ENCODE measurements around the gene MROH7.

MROH7 gene

GRCh38 chr1:54745274-54745673, 103.7 kb downstream of the MROH7 start:
- H3K36me3 ChIP-seq = 0 out of 2 replicates have a peak, but pooled peaks cover 2% of the 10 kb centered on the region
- no peaks in the 10 kb centered on the region for H3K27me3 ChIP-seq
- H3K4me1 ChIP-seq = no peaks in the 10 kb centered on the region
- H3K4me3 ChIP-seq (ENCODE audit: low read depth, low read length) = no peak overlapping the region
- TF ChIP-seq CTCF (IDR thresholded peaks at IDR 0.05; ENCODE audit: low read depth, low read length) = no peak
- no peak for DNase-seq
- no peaks in the 10 kb centered on the region for H3K9me3 ChIP-seq

DNA sequence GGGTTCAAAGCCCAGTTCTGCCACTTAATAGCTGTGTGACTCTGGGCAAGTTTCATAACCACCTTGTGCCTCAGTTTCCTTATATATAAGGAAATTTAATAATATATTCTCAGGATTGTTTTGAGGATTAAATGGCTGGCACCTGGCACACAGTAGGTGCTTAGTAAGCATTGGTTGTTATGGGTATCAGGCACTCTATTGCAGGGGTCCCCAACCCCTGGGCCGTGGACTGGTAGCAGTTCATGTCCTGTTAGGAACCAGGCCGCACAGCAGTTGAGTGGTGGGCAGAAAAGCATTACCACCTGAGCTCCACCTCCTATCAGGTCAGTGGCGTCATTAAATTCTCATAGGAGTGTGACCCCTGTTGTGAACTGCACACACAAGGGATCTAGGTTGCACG, 104.3 kb downstream of the MROH7 start:
- Histone ChIP-seq H3K27me3 (no peaks in the 10 kb centered on the region), H3K4me3 (ENCODE audit: low read depth, low read length) (no peak overlapping the region), H3K4me1 (no peaks in the 10 kb centered on the region), H3K36me3 (0 out of 2 replicates have a peak, but pooled peaks cover 2% of the 10 kb centered on the region), H3K9me3 (no peaks in the 10 kb centered on the region)
- DNase-seq = no peak
- TF ChIP-seq CTCF (IDR thresholded peaks at IDR 0.05; ENCODE audit: low read depth, low read length) = no peak

- no peak overlapping the region for H3K4me3 ChIP-seq (ENCODE audit: low read depth, low read length)
- TF ChIP-seq CTCF (IDR thresholded peaks at IDR 0.05; ENCODE audit: low read depth, low read length) = no peak
- no peaks in the 10 kb centered on the region for H3K9me3 ChIP-seq
- no peaks in the 10 kb centered on the region for H3K36me3 ChIP-seq
- no peak for DNase-seq
- no peaks in the 10 kb centered on the region for H3K4me1 ChIP-seq
- no peaks in the 10 kb centered on the region for H3K27me3 ChIP-seq
Measured at GRCh38 chr1:54748094-54748835, 106.7 kb downstream of the MROH7 start.

DNA sequence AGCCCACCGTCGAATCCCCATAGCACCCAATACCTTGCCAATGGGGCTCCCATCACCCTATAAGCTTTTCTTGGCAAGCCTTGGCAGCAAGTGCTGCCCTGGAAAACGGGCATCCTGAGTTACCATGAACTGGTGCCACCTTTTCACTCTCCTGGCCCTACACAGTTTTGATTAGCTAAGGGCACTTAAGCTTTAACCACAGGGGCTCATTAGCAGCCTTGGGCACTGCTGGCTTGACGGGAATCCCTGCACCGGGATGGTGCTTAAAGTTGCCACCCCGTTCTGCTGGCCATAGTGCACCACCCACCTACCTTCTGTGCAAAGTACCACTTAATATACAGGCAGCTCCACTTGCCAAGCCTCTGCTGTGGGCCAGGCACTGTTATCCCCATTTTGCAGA, 109.0 kb downstream of the MROH7 start:
- no peaks in the 10 kb centered on the region for H3K27me3 ChIP-seq
- TF ChIP-seq CTCF (IDR thresholded peaks at IDR 0.05; ENCODE audit: low read depth, low read length) = no peak
- no peak overlapping the region for H3K4me3 ChIP-seq (ENCODE audit: low read depth, low read length)
- H3K4me1 ChIP-seq = no peaks in the 10 kb centered on the region
- H3K9me3 ChIP-seq = no peaks in the 10 kb centered on the region
- no peak for DNase-seq
- no peaks in the 10 kb centered on the region for H3K36me3 ChIP-seq

DNA sequence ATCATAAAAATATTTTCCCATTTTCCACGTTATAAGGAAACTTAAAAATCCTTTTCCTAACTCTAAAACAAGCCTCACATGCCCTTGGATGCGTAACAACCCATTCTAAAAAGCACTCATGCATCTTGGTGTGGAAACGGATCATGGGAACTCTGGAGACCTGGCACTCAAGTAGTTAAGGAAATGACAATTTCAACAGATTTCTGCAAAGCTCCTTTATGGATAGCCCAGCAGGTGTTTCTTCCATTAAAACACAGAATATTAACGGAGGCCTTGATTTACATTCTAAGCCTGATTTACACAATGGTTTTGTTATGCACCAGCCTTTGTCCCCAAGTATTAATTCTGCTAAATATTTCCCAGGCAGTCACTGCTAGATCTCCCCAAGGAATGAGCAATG, 109.8 kb downstream of the MROH7 start:
- TF ChIP-seq CTCF (IDR thresholded peaks at IDR 0.05; ENCODE audit: low read depth, low read length) = no peak
- Histone ChIP-seq H3K27me3 (no peaks in the 10 kb centered on the region), H3K4me3 (ENCODE audit: low read depth, low read length) (no peak overlapping the region), H3K36me3 (no peaks in the 10 kb centered on the region), H3K4me1 (no peaks in the 10 kb centered on the region), H3K9me3 (no peaks in the 10 kb centered on the region)
- DNase-seq = no peak

DNA sequence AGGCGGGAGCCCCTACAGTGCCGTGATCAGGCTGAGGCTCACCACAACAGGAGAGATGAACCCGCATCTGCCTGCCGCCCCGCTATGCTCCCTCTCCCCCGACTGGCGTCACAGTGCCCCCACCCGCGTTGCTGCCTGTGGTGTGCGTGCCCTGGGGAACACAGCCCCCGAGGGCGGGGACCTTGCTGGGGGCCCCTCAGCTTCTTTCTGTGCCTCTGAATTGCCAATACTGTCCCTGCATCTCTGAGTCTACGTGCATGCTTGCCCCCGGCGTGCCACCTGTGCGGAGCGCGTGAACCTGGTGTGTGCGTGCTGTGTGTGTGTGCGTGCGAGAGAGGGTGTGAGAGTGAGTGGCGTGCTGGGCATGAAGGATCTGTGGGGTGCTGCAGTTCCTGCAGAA, 112.5 kb downstream of the MROH7 start:
- H3K4me1 ChIP-seq = no peaks in the 10 kb centered on the region
- no peak for DNase-seq
- no peak for TF ChIP-seq CTCF (IDR thresholded peaks at IDR 0.05; ENCODE audit: low read depth, low read length)

More for the DNA sequence above, 112.5 kb downstream of the MROH7 start:
- Histone ChIP-seq H3K36me3 (no peaks in the 10 kb centered on the region), H3K9me3 (no peaks in the 10 kb centered on the region), H3K4me3 (ENCODE audit: low read depth, low read length) (no peak overlapping the region), H3K27me3 (no peaks in the 10 kb centered on the region)

All from BE2C (cell line).